Measurements from ENCODE around the gene DGLUCY.
A peak's percentile ranks its signal among the peaks of the same experiment; 100 is the strongest.

DGLUCY gene

GRCh38 chr14:91125801-91126200, 11.9 kb downstream of the DGLUCY start (continued):
- TF ChIP-seq ZSCAN5A (tag by site-specific recombination; IDR thresholded peaks at IDR 0.05), result no peak
- TF ChIP-seq ZNF433 (tag by site-specific recombination; IDR thresholded peaks at IDR 0.05; ENCODE audit: low read depth), result no peak
- TF ChIP-seq ZNF791 (tag by site-specific recombination; IDR thresholded peaks at IDR 0.05), result no peak
- TF ChIP-seq ZNF645 (tag by site-specific recombination; IDR thresholded peaks at IDR 0.05), result no peak
- no peak for TF ChIP-seq HOXC10 (CRISPR knock-in tag; IDR thresholded peaks at IDR 0.05)
- TF ChIP-seq ZBTB20 (tag by site-specific recombination; IDR thresholded peaks at IDR 0.05), result no peak
- no peak for TF ChIP-seq FEZF1 (tag by site-specific recombination; IDR thresholded peaks at IDR 0.05)
- no peak for TF ChIP-seq ZNF155 (tag by site-specific recombination; IDR thresholded peaks at IDR 0.05)
- no peak for TF ChIP-seq ZNF658 (tag by site-specific recombination; IDR thresholded peaks at IDR 0.05)
- no peak for TF ChIP-seq EGR2 (tag by site-specific recombination; IDR thresholded peaks at IDR 0.05; ENCODE audit: low read depth)
- TF ChIP-seq SCRT1 (tag by site-specific recombination; IDR thresholded peaks at IDR 0.05; ENCODE audit: borderline replicate concordance), result no peak
- TF ChIP-seq, protein P1, sequence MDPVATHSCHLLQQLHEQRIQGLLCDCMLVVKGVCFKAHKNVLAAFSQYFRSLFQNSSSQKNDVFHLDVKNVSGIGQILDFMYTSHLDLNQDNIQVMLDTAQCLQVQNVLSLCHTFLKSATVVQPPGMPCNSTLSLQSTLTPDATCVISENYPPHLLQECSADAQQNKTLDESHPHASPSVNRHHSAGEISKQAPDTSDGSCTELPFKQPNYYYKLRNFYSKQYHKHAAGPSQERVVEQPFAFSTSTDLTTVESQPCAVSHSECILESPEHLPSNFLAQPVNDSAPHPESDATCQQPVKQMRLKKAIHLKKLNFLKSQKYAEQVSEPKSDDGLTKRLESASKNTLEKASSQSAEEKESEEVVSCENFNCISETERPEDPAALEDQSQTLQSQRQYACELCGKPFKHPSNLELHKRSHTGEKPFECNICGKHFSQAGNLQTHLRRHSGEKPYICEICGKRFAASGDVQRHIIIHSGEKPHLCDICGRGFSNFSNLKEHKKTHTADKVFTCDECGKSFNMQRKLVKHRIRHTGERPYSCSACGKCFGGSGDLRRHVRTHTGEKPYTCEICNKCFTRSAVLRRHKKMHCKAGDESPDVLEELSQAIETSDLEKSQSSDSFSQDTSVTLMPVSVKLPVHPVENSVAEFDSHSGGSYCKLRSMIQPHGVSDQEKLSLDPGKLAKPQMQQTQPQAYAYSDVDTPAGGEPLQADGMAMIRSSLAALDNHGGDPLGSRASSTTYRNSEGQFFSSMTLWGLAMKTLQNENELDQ (tag by site-specific recombination; IDR thresholded peaks at IDR 0.05; ENCODE audit: low read depth), result no peak
- no peak for TF ChIP-seq ZNF10 (tag by site-specific recombination; IDR thresholded peaks at IDR 0.05)
- TF ChIP-seq ZBTB7A (tag by site-specific recombination; IDR thresholded peaks at IDR 0.05; ENCODE audit: low read depth), result no peak

GRCh38 chr14:91126761-91127160, 12.9 kb downstream of the DGLUCY start:
- H3K4me3 ChIP-seq (ENCODE audit: low read depth, low read length), result no peak overlapping the region
- no peaks in the 10 kb centered on the region for H3K4me1 ChIP-seq (ENCODE audit: control insufficient read depth, insufficient read depth, low read length)
- ChIA-PET CTCF (no interaction called here), POLR2A (no interaction called here)
- H3K36me3 ChIP-seq (ENCODE audit: control insufficient read depth in 2 of 2, insufficient read depth in 1 of 2, low read length in 2 of 2), result peaks cover 10 to 15% of the 10 kb centered on the region in 2 experiments; a peak in 2 of 3 replicates
- H3K9me3 ChIP-seq (ENCODE audit: control insufficient read depth, insufficient read depth, low read depth, low read length), result no peaks in the 10 kb centered on the region
- H3K27ac ChIP-seq (ENCODE audit: extremely low read depth, low read depth, low read length), result no peak overlapping the region
- TF ChIP-seq ZNF16 (tag by site-specific recombination; IDR thresholded peaks at IDR 0.05; ENCODE audit: low read depth), result no peak

- POLR2A ChIA-PET, result no interaction called here
- Histone ChIP-seq H3K36me3 (ENCODE audit: control insufficient read depth in 2 of 2, insufficient read depth in 1 of 2, low read length in 2 of 2) (peaks cover 10 to 18% of the 10 kb centered on the region in 2 experiments; a peak in 2 of 3 replicates), H3K4me1 (ENCODE audit: control insufficient read depth, insufficient read depth, low read length) (no peaks in the 10 kb centered on the region), H3K27ac (ENCODE audit: extremely low read depth, low read depth, low read length) (no peak overlapping the region), H3K4me3 (ENCODE audit: low read depth, low read length) (no peak overlapping the region), H3K9me3 (ENCODE audit: control insufficient read depth, insufficient read depth, low read depth, low read length) (no peaks in the 10 kb centered on the region)
- CTCF ChIA-PET, result interaction anchor here (0.6 to 0.7 kb wide), 2 partner anchors 235 to 242 kb away, joined by 3 to 5 read pairs; no protein-coding TSS in a partner anchor
- TF ChIP-seq KLF1 (tag by site-specific recombination; IDR thresholded peaks at IDR 0.05) (no peak), TRIM28 (IDR thresholded peaks at IDR 0.05; ENCODE audit: borderline replicate concordance, low read length) (0 out of 2 replicates have a peak, but pooled peaks have one; percentile 51), SETDB1 (IDR thresholded peaks at IDR 0.05; ENCODE audit: insufficient read length, low read length) (no peak), SP7 (tag by site-specific recombination; IDR thresholded peaks at IDR 0.05) (no peak), ZNF639 (tag by site-specific recombination; IDR thresholded peaks at IDR 0.05) (no peak)
Observed at GRCh38 chr14:91127401-91127801, 13.5 kb downstream of the DGLUCY start.
